Measurements from ENCODE around the gene MPRIP. TPM values are rescaled to one million over a fixed set of nuclear protein-coding genes. Genes with fewer than 3 reads are reported as not detected.

MPRIP gene
- total RNA-seq, 1 experiment from 2014 or later: 1,274 TPM

DNA sequence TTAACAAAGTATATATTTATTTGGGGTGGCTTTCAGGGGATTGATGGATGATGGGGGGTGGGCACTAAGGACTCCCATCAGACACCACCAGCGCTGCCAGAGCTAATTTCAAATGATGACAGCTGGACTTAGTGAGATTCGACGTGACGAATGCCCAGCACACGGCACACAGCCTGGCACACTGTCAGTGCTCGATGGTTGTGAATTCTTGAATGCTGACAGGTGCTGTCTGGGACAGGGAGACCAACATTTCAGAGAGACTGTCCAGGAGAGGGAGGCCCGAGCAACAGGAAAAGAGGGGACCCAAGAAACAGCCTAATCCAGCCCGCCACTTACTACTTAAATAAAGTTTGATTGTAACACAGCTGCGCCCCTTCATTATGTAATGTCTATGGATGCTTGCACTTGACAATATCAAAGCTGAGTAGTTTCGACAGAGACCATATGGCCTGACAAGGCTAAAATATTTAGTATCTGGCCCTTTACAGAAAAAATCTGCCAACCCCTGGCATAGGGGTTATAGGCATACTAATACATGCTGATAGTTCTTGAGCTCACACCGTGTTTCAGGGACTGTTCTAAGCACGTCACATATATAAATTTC is 6.2 kb upstream of the MPRIP start:
- CTCF ChIA-PET: no interaction called here

DNA sequence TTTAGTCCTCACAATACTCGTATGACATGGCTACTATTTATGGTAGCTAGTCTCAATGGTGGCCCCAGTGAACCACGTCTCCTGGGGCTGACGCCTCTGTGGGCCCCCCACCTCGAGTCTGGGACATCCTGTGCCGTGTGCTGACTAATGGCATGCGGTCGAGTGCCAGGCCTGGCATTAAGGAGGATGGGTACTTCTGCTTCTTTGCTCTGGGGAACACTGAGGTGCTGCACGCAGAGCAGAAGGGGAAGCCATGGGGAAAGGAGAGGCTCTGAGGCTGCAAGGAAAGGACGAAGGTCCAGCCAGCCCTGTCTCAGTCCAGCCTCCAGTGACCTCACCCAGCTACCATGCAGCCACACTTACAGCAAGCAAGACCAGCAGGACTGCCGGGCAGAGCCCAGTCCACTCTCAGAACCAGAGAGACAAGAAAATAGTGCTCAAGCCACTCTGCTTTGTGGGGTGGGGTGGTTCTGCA is 5.7 kb upstream of the MPRIP start:
- no peak overlapping the region for H3K4me3 ChIP-seq (ENCODE audit: low read length)
- H3K79me2 ChIP-seq (ENCODE audit: low read length): peaks cover 22% of the 10 kb centered on the region
- H3K4me2 ChIP-seq (ENCODE audit: low read length): no peak overlapping the region
- H3K27ac ChIP-seq (ENCODE audit: low read length): no peak overlapping the region
- H4K20me1 ChIP-seq (ENCODE audit: low read length): no peaks in the 10 kb centered on the region
- ChIA-PET CTCF (no interaction called here), POLR2A (ENCODE audit: unreplicated experiment) (interaction anchor here (0.6 kb wide), 1 partner anchor 413 kb away, joined by 3 read pairs; no protein-coding TSS in a partner anchor)
- no peak overlapping the region for H2AFZ ChIP-seq (ENCODE audit: low read length)
- H3K9ac ChIP-seq (ENCODE audit: low read length): no peak overlapping the region
- no peaks in the 10 kb centered on the region for H3K27me3 ChIP-seq (ENCODE audit: low read length)
- TF ChIP-seq EZH2phosphoT487 (IDR thresholded peaks at IDR 0.05; ENCODE audit: borderline replicate concordance, low read length): no peak
- no peak for TF ChIP-seq EZH2 (IDR thresholded peaks at IDR 0.05; ENCODE audit: low read length, unreplicated experiment)
- TF ChIP-seq, protein P1, sequence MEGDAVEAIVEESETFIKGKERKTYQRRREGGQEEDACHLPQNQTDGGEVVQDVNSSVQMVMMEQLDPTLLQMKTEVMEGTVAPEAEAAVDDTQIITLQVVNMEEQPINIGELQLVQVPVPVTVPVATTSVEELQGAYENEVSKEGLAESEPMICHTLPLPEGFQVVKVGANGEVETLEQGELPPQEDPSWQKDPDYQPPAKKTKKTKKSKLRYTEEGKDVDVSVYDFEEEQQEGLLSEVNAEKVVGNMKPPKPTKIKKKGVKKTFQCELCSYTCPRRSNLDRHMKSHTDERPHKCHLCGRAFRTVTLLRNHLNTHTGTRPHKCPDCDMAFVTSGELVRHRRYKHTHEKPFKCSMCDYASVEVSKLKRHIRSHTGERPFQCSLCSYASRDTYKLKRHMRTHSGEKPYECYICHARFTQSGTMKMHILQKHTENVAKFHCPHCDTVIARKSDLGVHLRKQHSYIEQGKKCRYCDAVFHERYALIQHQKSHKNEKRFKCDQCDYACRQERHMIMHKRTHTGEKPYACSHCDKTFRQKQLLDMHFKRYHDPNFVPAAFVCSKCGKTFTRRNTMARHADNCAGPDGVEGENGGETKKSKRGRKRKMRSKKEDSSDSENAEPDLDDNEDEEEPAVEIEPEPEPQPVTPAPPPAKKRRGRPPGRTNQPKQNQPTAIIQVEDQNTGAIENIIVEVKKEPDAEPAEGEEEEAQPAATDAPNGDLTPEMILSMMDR (conservative IDR thresholded peaks at IDR 0.05; ENCODE audit: low read depth, low read length): no peak
- intact Hi-C loops (cut with micrococcal nuclease): no loop called here
- peaks cover 3% of the 10 kb centered on the region for H3F3A ChIP-seq (ENCODE audit: low read length, unreplicated experiment)
- no peaks in the 10 kb centered on the region for H3K9me2 ChIP-seq (replicated peaks; ENCODE audit: low read length)
- no peaks in the 10 kb centered on the region for H3K36me3 ChIP-seq (ENCODE audit: low read depth, low read length)
- no peaks in the 10 kb centered on the region for H3K9me3 ChIP-seq (ENCODE audit: low read length)
- peaks cover 52% of the 10 kb centered on the region for H3K4me1 ChIP-seq (ENCODE audit: insufficient read depth, low read length)
- ATAC-seq: no peak
- DNase-seq: no peak
- BruUV-seq (replicated peaks): no TSS peak

More for the DNA sequence above, 6.2 kb upstream of the MPRIP start:
- DNase-seq: no peak
- Histone ChIP-seq H3K27ac (ENCODE audit: low read length) (no peak overlapping the region), H3K9ac (ENCODE audit: low read length) (no peak overlapping the region), H3K27me3 (ENCODE audit: low read length) (no peaks in the 10 kb centered on the region), H3F3A (ENCODE audit: low read length, unreplicated experiment) (no peaks in the 10 kb centered on the region), H3K4me1 (ENCODE audit: insufficient read depth, low read length) (peaks cover 48% of the 10 kb centered on the region), H3K9me3 (ENCODE audit: low read length) (no peaks in the 10 kb centered on the region), H3K9me2 (replicated peaks; ENCODE audit: low read length) (no peaks in the 10 kb centered on the region), H3K36me3 (ENCODE audit: low read depth, low read length) (no peaks in the 10 kb centered on the region), H3K79me2 (ENCODE audit: low read length) (peaks cover 17% of the 10 kb centered on the region), H4K20me1 (ENCODE audit: low read length) (no peaks in the 10 kb centered on the region), H3K4me2 (ENCODE audit: low read length) (no peak overlapping the region), H2AFZ (ENCODE audit: low read length) (no peak overlapping the region), H3K4me3 (ENCODE audit: low read length) (no peak overlapping the region)
- intact Hi-C loops (cut with micrococcal nuclease): no loop called here
- POLR2A ChIA-PET (ENCODE audit: unreplicated experiment): no interaction called here
- no TSS peak for BruUV-seq (replicated peaks)
- ATAC-seq: no peak
- TF ChIP-seq EZH2phosphoT487 (IDR thresholded peaks at IDR 0.05; ENCODE audit: borderline replicate concordance, low read length): no peak
- no peak for TF ChIP-seq EZH2 (IDR thresholded peaks at IDR 0.05; ENCODE audit: low read length, unreplicated experiment)
- TF ChIP-seq, protein P1 (conservative IDR thresholded peaks at IDR 0.05; ENCODE audit: low read depth, low read length): no peak

DNA sequence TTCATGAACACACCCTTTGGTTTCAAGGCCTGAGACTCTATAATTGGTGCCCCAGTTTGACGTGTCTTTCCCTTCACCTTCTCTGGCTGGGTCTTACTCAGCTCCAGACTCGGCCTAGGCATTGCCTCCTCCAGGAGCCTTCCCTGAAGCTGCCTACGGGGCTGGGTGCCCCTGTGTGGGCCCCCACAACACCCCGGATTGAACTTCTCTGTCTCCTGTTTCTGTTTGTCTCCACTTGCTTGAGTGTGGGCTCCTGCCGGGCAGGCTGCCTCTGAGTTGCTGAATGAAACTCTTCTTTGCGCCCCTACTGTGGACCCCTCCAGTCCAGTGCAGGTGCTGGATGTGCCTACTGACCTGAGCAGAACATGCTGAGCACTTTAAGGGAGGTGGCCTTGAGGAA is 2.3 kb upstream of the MPRIP start:
- Histone ChIP-seq H4K20me1 (ENCODE audit: low read length) (peaks cover 22% of the 10 kb centered on the region), H3K4me1 (ENCODE audit: insufficient read depth, low read length) (peaks cover 35% of the 10 kb centered on the region), H3K27ac (ENCODE audit: low read length) (no peak overlapping the region), H2AFZ (ENCODE audit: low read length) (no peak overlapping the region), H3K27me3 (ENCODE audit: low read length) (no peaks in the 10 kb centered on the region), H3K9ac (ENCODE audit: low read length) (no peak overlapping the region), H3K36me3 (ENCODE audit: low read depth, low read length) (peaks cover 21% of the 10 kb centered on the region), H3K9me2 (replicated peaks; ENCODE audit: low read length) (no peaks in the 10 kb centered on the region), H3K79me2 (ENCODE audit: low read length) (peaks cover 48% of the 10 kb centered on the region), H3K4me2 (ENCODE audit: low read length) (no peak overlapping the region), H3K9me3 (ENCODE audit: low read length) (no peaks in the 10 kb centered on the region), H3K4me3 (ENCODE audit: low read length) (no peak overlapping the region), H3F3A (ENCODE audit: low read length, unreplicated experiment) (peaks cover 7% of the 10 kb centered on the region)
- DNase-seq (no peak), ATAC-seq (no peak)
- TF ChIP-seq, protein P1 (conservative IDR thresholded peaks at IDR 0.05; ENCODE audit: low read depth, low read length): no peak
- TF ChIP-seq EZH2phosphoT487 (IDR thresholded peaks at IDR 0.05; ENCODE audit: borderline replicate concordance, low read length) (no peak), EZH2 (IDR thresholded peaks at IDR 0.05; ENCODE audit: low read length, unreplicated experiment) (no peak)
- POLR2A ChIA-PET (ENCODE audit: unreplicated experiment): no interaction called here
- intact Hi-C loops (cut with micrococcal nuclease): no loop called here
- no TSS peak for BruUV-seq (replicated peaks)
- CTCF ChIA-PET: no interaction called here
